H1 (cell line): ENCODE measurements around the gene CNPY4. TPM values are rescaled to one million over a fixed set of nuclear protein-coding genes. Genes with fewer than 3 reads are reported as not detected.

ENCODE experiments used
- E2F6 ChIP-seq: IDR thresholded peaks from 2 replicates; pipeline ENCODE4 v1.6.1; 2012; ENCODE audit warnings: inconsistent platforms
- EGR1 ChIP-seq: IDR thresholded peaks from 2 replicates; pipeline ENCODE4 v1.6.1; 2011; ENCODE audit warnings: low read depth, low read length, borderline replicate concordance
- EP300 ChIP-seq, 2 experiments: IDR thresholded peaks; 1 replicate in 1 of 2; 2 replicates in 1 of 2; pipeline ENCODE4 v1.6.1; 2011 to 2012; ENCODE audit warnings: low read depth in 2 of 2, low read length in 2 of 2, mild to moderate bottlenecking in 2 of 2, borderline replicate concordance in 1 of 2, inconsistent platforms in 1 of 2, moderate library complexity in 1 of 2
- EZH2 ChIP-seq: fragments of 200-600 bp; sonication (generic); IDR thresholded peaks from 2 replicates; pipeline ENCODE4 v1.7.1; 2012; ENCODE audit warnings: low read depth, mild to moderate bottlenecking, moderate library complexity, low read length, inconsistent platforms; ENCODE audit not compliant: severe bottlenecking
- FOSL1 ChIP-seq: IDR thresholded peaks from 2 replicates; pipeline ENCODE4 v1.6.1; 2011; ENCODE audit warnings: mild to moderate bottlenecking, low read depth, low read length, moderate library complexity; ENCODE audit not compliant: insufficient read depth
- GABPA ChIP-seq: IDR thresholded peaks from 2 replicates; pipeline ENCODE4 v1.6.1; 2011; ENCODE audit warnings: mild to moderate bottlenecking, low read length, moderate library complexity, borderline replicate concordance; ENCODE audit not compliant: insufficient read depth
- HDAC2 ChIP-seq, 2 experiments: fragments of 300-600 bp in 1 of 2; sonication (generic) in 1 of 2; IDR thresholded peaks; 2 replicates each; pipeline ENCODE4 v1.6.1; 2011 to 2012; ENCODE audit warnings: low read depth in 2 of 2, low read length in 2 of 2, mild to moderate bottlenecking in 2 of 2, moderate library complexity in 2 of 2, borderline replicate concordance in 1 of 2, inconsistent platforms in 1 of 2
- JUND ChIP-seq: IDR thresholded peaks from 2 replicates; pipeline ENCODE4 v1.6.1; 2011; ENCODE audit warnings: mild to moderate bottlenecking, improper control_type of control experiment, low read length
- MAFK ChIP-seq: IDR thresholded peaks from 2 replicates; pipeline ENCODE4 v1.6.1; 2012; ENCODE audit warnings: low read depth, mild to moderate bottlenecking, improper control_type of control experiment, low read length
- NRF1 ChIP-seq: IDR thresholded peaks from 2 replicates; pipeline ENCODE4 v1.6.1; 2011; ENCODE audit warnings: mild to moderate bottlenecking, low read depth, low read length, improper control_type of control experiment
- POU5F1 ChIP-seq: IDR thresholded peaks from 2 replicates; pipeline ENCODE4 v1.6.1; 2011; ENCODE audit warnings: low read depth, mild to moderate bottlenecking, low read length, moderate library complexity
- RAD21 ChIP-seq, 2 experiments: IDR thresholded peaks in 1 of 2; conservative IDR thresholded peaks in 1 of 2; 2 replicates each; pipeline ENCODE4 v1.6.1; 2011; ENCODE audit warnings: low read depth in 2 of 2, low read length in 2 of 2, improper control_type of control experiment in 1 of 2, inconsistent platforms in 1 of 2, mild to moderate bottlenecking in 1 of 2, moderate library complexity in 1 of 2
- RNF2 ChIP-seq: fragments of 200-900, 300-1000 bp; sonication (generic); IDR thresholded peaks from 2 replicates; pipeline ENCODE4 v1.7.1; 2016; ENCODE audit warnings: borderline replicate concordance, low read depth, mild to moderate bottlenecking, antibody characterized with exemption, low read length; ENCODE audit not compliant: poor library complexity, severe bottlenecking; ENCODE audit errors: missing control alignments
- RXRA ChIP-seq: IDR thresholded peaks from 2 replicates; pipeline ENCODE4 v1.6.1; 2011; ENCODE audit warnings: low read depth, mild to moderate bottlenecking, low read length, moderate library complexity; ENCODE audit not compliant: insufficient read depth
- SAP30 ChIP-seq: fragments of 300-600 bp; sonication (generic); IDR thresholded peaks from 2 replicates; pipeline ENCODE4 v1.7.1; 2012; ENCODE audit warnings: low read length, moderate library complexity, mild to moderate bottlenecking, inconsistent platforms; ENCODE audit not compliant: insufficient read depth, insufficient replicate concordance
- SP4 ChIP-seq: IDR thresholded peaks from 2 replicates; pipeline ENCODE4 v1.6.1; 2012; ENCODE audit warnings: low read length, inconsistent platforms
- SRF ChIP-seq: IDR thresholded peaks from 2 replicates; pipeline ENCODE4 v1.6.1; 2011; ENCODE audit warnings: mild to moderate bottlenecking, low read depth, low read length, moderate library complexity
- TAF1 ChIP-seq: IDR thresholded peaks from 2 replicates; pipeline ENCODE4 v1.6.1; 2011; ENCODE audit warnings: mild to moderate bottlenecking, low read depth, low read length
- TBP ChIP-seq: IDR thresholded peaks from 2 replicates; pipeline ENCODE4 v1.6.1; 2011; ENCODE audit warnings: low read depth, low read length, improper control_type of control experiment
- ZNF274 ChIP-seq: IDR thresholded peaks from 2 replicates; pipeline ENCODE4 v1.7.0; 2012; ENCODE audit warnings: low read length, borderline replicate concordance; ENCODE audit errors: extremely low read depth
- polyA plus RNA-seq, 7 experiments: library from polyadenylated mRNA; depleted of rRNA in 3 of 7; stranded (reverse) in 5 of 7; unstranded in 2 of 7; fragments of >200 nt in 5 of 7; fragments of 200-250 nt in 2 of 7; gene quantifications; 1 replicate in 5 of 7; 2 replicates in 1 of 7; 4 replicates in 1 of 7; pipeline versions ENCODE4 v1.2.1 to v1.2.3, GENCODE V29; 2011 to 2013; ENCODE audit warnings: missing spikeins in 2 of 7, mixed read lengths in 2 of 7
- total RNA-seq: library from RNA; stranded (reverse); fragmentation: NEBNext Ultra II Directional; extraction: Animal tissue kit (Norgen Biotek cat#: 25700); gene quantifications from 2 replicates; pipeline ENCODE4 v1.2.1, GENCODE V29; 2021
- TF ChIP-seq, protein P1 (sequence below): IDR thresholded peaks from 2 replicates; pipeline ENCODE4 v1.6.1; 2012; ENCODE audit warnings: inconsistent platforms

Gene CNPY4
- total and polyA plus RNA-seq, 2 of the 8 experiments (the other 6 are each of a cell fraction or from before 2014, with no cell fraction given): 10.2 to 15.3 TPM

DNA sequence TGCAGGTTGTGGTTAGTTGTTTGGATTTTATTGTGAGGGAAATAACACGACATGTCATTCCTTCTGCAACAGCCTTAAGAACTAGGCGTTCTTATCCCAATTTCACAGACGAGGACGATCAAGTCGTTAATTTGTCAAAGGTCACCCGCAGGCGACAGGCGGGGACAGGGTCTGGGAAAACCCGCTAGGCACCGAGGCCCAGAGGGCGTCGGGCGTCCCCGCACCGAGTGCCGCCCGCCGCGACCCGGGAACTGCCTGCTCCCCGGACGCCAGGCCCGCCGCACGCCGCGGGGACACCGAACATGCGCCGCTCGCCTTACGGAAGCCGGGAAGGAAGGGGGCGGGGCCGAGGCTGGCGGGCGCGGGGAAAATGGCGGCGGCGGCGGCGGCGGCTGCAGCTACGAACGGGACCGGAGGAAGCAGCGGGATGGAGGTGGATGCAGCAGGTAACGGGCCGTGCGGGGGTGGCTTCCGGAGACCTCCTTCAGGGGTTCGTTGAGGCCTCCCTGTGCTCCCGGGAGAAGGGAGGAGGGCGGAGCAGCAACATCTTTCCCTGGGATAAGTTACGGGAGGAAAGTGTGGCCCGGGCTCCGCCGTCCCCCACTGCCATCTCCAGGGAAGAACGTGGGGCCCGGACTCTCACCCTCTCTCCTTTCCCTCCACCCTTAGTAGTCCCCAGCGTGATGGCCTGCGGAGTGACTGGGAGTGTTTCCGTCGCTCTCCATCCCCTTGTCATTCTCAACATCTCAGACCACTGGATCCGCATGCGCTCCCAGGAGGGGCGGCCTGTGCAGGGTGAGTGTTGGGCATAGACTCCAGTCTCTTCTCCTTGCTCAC lies 30.6 kb upstream of the CNPY4 start, which contains the start of gene COPS6 (continued):
- TF ChIP-seq ZNF274: no peak
- peak in 1 of 2 experiments; percentile 13; a peak in 1 of 3 replicates for TF ChIP-seq EP300 (IDR thresholded peaks at IDR 0.05; ENCODE audit: borderline replicate concordance in 1 of 2, low read depth in 2 of 2, low read length in 2 of 2)
- no peak for TF ChIP-seq SRF
- TF ChIP-seq E2F6: peak; percentile 87
- no peak for TF ChIP-seq FOSL1
- TF ChIP-seq EGR1: no peak
- peak; percentile 34; the same call in 1 of the 2 replicates for TF ChIP-seq SP4
- TF ChIP-seq, protein P1, sequence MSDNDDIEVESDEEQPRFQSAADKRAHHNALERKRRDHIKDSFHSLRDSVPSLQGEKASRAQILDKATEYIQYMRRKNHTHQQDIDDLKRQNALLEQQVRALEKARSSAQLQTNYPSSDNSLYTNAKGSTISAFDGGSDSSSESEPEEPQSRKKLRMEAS: peak; percentile 94
- TF ChIP-seq MAFK: no peak
- no peak for TF ChIP-seq RAD21 (IDR thresholded peaks at IDR 0.05 in 1 of 2, conservative IDR thresholded peaks at IDR 0.05 in 1 of 2; ENCODE audit: low read depth in 2 of 2, low read length in 2 of 2)
- peak; percentile 77 for TF ChIP-seq TAF1
- TF ChIP-seq RNF2: no peak
- TF ChIP-seq GABPA: no peak
- peak; percentile 67 for TF ChIP-seq SAP30
- no peak for TF ChIP-seq NRF1
- peak; percentile 57; the same call in 1 of the 2 replicates for TF ChIP-seq TBP
- no peak for TF ChIP-seq JUND
- no peak for TF ChIP-seq EZH2
- TF ChIP-seq POU5F1: no peak
- TF ChIP-seq RXRA: no peak
- peak in 1 of 2 experiments; percentile 68; a peak in 1 of 4 replicates for TF ChIP-seq HDAC2 (IDR thresholded peaks at IDR 0.05; ENCODE audit: borderline replicate concordance in 1 of 2, low read depth in 2 of 2, low read length in 2 of 2)
